GM19324 (cell line): ENCODE results near the gene GCGR.

Experiments
- ATAC-seq: cut with Tn5 transposase; IDR thresholded peaks from one replicate; pipeline ENCODE4 v1.9.1; 2021; ENCODE audit warnings: mild to moderate bottlenecking, moderate library complexity; ENCODE audit not compliant: unreplicated experiment, low FRiP score

GCGR gene

GRCh38 chr17:81811705-81812570 is 8.0 kb downstream of the GCGR start:
- no peak for ATAC-seq

GRCh38 chr17:81812571-81813370 is 8.8 kb downstream of the GCGR start:
- no peak for ATAC-seq

GRCh38 chr17:81813371-81813684 is 9.4 kb downstream of the GCGR start:
- no peak for ATAC-seq

- ATAC-seq = no peak
These were observed 10.1 kb downstream of the GCGR start for GRCh38 chr17:81813861-81814683.

- ATAC-seq = no peak
These were observed 11.0 kb downstream of the GCGR start for GRCh38 chr17:81814748-81815645.

- no peak for ATAC-seq
These were observed 11.7 kb downstream of the GCGR start for GRCh38 chr17:81815646-81815986.

GRCh38 chr17:81817758-81818147 is 13.8 kb downstream of the GCGR start:
- ATAC-seq = no peak

- no peak for ATAC-seq
These were observed 15.8 kb downstream of the GCGR start for GRCh38 chr17:81819708-81820107.

GRCh38 chr17:81821147-81821546 is 17.2 kb downstream of the GCGR start:
- no peak for ATAC-seq

- no peak for ATAC-seq
These were observed 17.8 kb downstream of the GCGR start for GRCh38 chr17:81821603-81822311.

GRCh38 chr17:81822312-81822637 is 18.3 kb downstream of the GCGR start:
- no peak for ATAC-seq

- ATAC-seq = no peak
These were observed 19.3 kb downstream of the GCGR start for GRCh38 chr17:81822996-81823819.

- no peak for ATAC-seq
These were observed 20.0 kb downstream of the GCGR start for GRCh38 chr17:81823820-81824550.

GRCh38 chr17:81824595-81824994 is 20.6 kb downstream of the GCGR start:
- ATAC-seq = no peak

- ATAC-seq = no peak
These were observed 22.0 kb downstream of the GCGR start for GRCh38 chr17:81825841-81826466.

- ATAC-seq = no peak
These were observed 24.7 kb downstream of the GCGR start for GRCh38 chr17:81828656-81829055.

GRCh38 chr17:81829858-81830257 is 25.9 kb downstream of the GCGR start:
- no peak for ATAC-seq

GRCh38 chr17:81831563-81831956 is 27.6 kb downstream of the GCGR start:
- ATAC-seq = no peak
